Heart left ventricle (tissue), 16 donors: ENCODE data around the gene MUC15. TPM values are rescaled to one million over a fixed set of nuclear protein-coding genes. Genes with fewer than 3 reads are reported as not detected.

Experiments
- ATAC-seq, 4 donors: fragments of 200-7000 bp; cut with Tn5 transposase; one replicate each; pipeline ENCODE4 v1.9.1; 2020 to 2022; ENCODE audit warnings: moderate library complexity in 4 of 4, mild to moderate bottlenecking in 3 of 4, moderate number of reproducible peaks in 1 of 4
- DNase-seq, 5 donors: peaks; one replicate each; pipeline ENCODE4 v3.0.0-alpha.2; 2020
- H3K27ac ChIP-seq, 12 donors: fragments of 200-600 bp; sonication (generic) in 4 of 12; one replicate each; pipeline versions ENCODE4 v1.5.0 to v1.8.0; 2016 to 2022; ENCODE audit warnings: mild to moderate bottlenecking in 2 of 12
- H3K27me3 ChIP-seq, 9 donors: fragments of 200-600 bp; sonication (generic) in 2 of 9; one replicate each; pipeline versions ENCODE4 v1.5.1 to v1.8.0; 2016 to 2022; ENCODE audit warnings: mild to moderate bottlenecking in 3 of 9
- H3K36me3 ChIP-seq, 9 donors: fragments of 200-600 bp; sonication (generic) in 2 of 9; one replicate each; pipeline versions ENCODE4 v1.5.0 to v1.8.0; 2018 to 2022; ENCODE audit warnings: mild to moderate bottlenecking in 2 of 9
- H3K4me1 ChIP-seq, 12 donors: fragments of 200-600 bp; sonication (generic) in 4 of 12; one replicate each; pipeline versions ENCODE4 v1.5.0 to v1.8.0; 2016 to 2022; ENCODE audit warnings: mild to moderate bottlenecking in 3 of 12
- H3K4me3 ChIP-seq, 12 donors: fragments of 200-600 bp; sonication (generic) in 4 of 12; one replicate each; pipeline versions ENCODE4 v1.5.0 to v1.8.0; 2017 to 2022; ENCODE audit warnings: mild to moderate bottlenecking in 9 of 12, moderate library complexity in 4 of 12
- H3K9me3 ChIP-seq, 12 donors: fragments of 200-600 bp; sonication (generic) in 4 of 12; one replicate each; pipeline versions ENCODE4 v1.5.0 to v1.8.0; 2016 to 2022; ENCODE audit warnings: mild to moderate bottlenecking in 1 of 12
- POLR2A ChIP-seq, 2 donors: fragments of 450-650 bp; IDR thresholded peaks; one replicate each; pipeline ENCODE4 v1.6.1; 2017; ENCODE audit warnings: antibody characterized with exemption in 2 of 2, mild to moderate bottlenecking in 2 of 2, moderate library complexity in 2 of 2
- WGBS, 4 donors: extraction: QIAGEN DNeasy Blood & Tissue Kit in 2 of 4; methylation state at CpG; one replicate each; pipeline versions ENCODE4 v1.1.5 to v1.1.7; 2013 to 2018; 5-methylcytosine and 5-hydroxymethylcytosine counted together
- intact Hi-C, 10 donors: fragments of 100-400 bp; cut with DNase I; formaldehyde crosslinking; loops; one replicate each; pipeline versions ENCODE4 v1.11.1 to v1.14.2; 2022
- polyA plus RNA-seq, 2 donors: library from polyadenylated mRNA; stranded (reverse); fragments of 200-250 nt; gene quantifications; one replicate each; pipeline ENCODE4 v1.2.3, GENCODE V29; 2013
- total RNA-seq, 9 donors: library from RNA; depleted of rRNA in 2 of 9; stranded (reverse); fragments of >200 nt in 2 of 9; fragmentation: NEBNext Ultra II Directional in 3 of 9; extraction: Animal tissue kit (Norgen Biotek cat#: 25700) in 3 of 9; gene quantifications; one replicate each; pipeline versions ENCODE4 v1.1.0 to v1.2.4, GENCODE V29; 2016 to 2023
- TF ChIP-seq, protein P1 (sequence below), 12 donors: fragments of 200-600 bp; sonication (generic) in 4 of 12; IDR thresholded peaks; one replicate each; pipeline versions ENCODE4 v1.5.0 to v1.8.0; 2018 to 2022; ENCODE audit warnings: antibody characterized with exemption in 12 of 12, mild to moderate bottlenecking in 5 of 12
- donor health status: ischemic (EF 13 %, LVEDD 7.1; RV severe dilation, severe dysfunction).
- donor health status: healthy with polysubstance abuse.
- donor health status: DM: no; HTN: yes; CAD: no.
- donor health status: DM: no; HTN: no; CAD: no.
- donor health status: ischemic (EF 25% LVEDD 6.9; RV normal size, moderate dysfunction).
- donor health status: ischemic (EF 25% LVEDD 5.7; RV mildly dilated, moderate dysfunction).
- donor health status: healthy.
- donor health status: DM: yes; HTN: yes; CAD: no.
- donor health status: ischemic (EF 35%, LVEDD 5.7; RV mildly dilated, moderate dysfunction).
- donor health status: nonischemic (EF 11% LVEDD 7.7; RV severe dilation, severe dysfunction).
- donor health status: DM: yes; HTN: yes; CAD: no.
- donor health status: PGD.
- donor health status: ischemic (EF 29% LVEDD 5.4; RV normal size, mild dysfunction).
- donor health status: nonischemic (EF 23%, LVEDD 6.1; RV moderate dilation, normal function).

Gene MUC15
- total and polyA plus RNA-seq, 11 donors: not detected

DNA sequence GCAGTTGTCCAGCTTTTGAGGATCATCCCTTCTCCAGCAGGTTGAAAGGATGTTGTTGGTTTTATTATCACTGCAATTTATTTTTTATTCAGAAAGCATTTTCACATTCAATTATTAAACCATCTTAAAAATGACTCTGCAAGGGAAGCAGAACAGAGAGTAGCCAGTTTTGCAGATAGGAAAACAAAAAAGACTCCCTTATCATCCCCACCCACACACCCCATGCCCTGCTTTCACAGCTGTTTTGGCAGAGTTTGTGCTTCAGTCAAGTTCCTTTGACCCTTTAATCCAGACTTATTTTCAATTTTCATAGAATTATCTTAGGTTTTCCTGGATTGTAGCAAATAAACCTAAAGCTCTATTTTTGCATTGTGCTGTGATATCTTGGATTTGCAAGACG lies 44.4 kb downstream of the MUC15 start:
- DNase-seq (no peak), ATAC-seq (no peak)
- Histone ChIP-seq H3K4me1 (no peaks in the 10 kb centered on the region), H3K27me3 (no peaks in the 10 kb centered on the region), H3K9me3 (no peaks in the 10 kb centered on the region), H3K4me3 (no peak overlapping the region), H3K27ac (no peak overlapping the region), H3K36me3 (no peaks in the 10 kb centered on the region)
- TF ChIP-seq, protein P1, sequence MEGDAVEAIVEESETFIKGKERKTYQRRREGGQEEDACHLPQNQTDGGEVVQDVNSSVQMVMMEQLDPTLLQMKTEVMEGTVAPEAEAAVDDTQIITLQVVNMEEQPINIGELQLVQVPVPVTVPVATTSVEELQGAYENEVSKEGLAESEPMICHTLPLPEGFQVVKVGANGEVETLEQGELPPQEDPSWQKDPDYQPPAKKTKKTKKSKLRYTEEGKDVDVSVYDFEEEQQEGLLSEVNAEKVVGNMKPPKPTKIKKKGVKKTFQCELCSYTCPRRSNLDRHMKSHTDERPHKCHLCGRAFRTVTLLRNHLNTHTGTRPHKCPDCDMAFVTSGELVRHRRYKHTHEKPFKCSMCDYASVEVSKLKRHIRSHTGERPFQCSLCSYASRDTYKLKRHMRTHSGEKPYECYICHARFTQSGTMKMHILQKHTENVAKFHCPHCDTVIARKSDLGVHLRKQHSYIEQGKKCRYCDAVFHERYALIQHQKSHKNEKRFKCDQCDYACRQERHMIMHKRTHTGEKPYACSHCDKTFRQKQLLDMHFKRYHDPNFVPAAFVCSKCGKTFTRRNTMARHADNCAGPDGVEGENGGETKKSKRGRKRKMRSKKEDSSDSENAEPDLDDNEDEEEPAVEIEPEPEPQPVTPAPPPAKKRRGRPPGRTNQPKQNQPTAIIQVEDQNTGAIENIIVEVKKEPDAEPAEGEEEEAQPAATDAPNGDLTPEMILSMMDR (IDR thresholded peaks at IDR 0.05): no peak
- no peak for TF ChIP-seq POLR2A (IDR thresholded peaks at IDR 0.05)
- 29 to 37% (median 36%) methylated on average over 1 of the region's 1 CpG for WGBS, 4 donors
- intact Hi-C loops: no loop called here

DNA sequence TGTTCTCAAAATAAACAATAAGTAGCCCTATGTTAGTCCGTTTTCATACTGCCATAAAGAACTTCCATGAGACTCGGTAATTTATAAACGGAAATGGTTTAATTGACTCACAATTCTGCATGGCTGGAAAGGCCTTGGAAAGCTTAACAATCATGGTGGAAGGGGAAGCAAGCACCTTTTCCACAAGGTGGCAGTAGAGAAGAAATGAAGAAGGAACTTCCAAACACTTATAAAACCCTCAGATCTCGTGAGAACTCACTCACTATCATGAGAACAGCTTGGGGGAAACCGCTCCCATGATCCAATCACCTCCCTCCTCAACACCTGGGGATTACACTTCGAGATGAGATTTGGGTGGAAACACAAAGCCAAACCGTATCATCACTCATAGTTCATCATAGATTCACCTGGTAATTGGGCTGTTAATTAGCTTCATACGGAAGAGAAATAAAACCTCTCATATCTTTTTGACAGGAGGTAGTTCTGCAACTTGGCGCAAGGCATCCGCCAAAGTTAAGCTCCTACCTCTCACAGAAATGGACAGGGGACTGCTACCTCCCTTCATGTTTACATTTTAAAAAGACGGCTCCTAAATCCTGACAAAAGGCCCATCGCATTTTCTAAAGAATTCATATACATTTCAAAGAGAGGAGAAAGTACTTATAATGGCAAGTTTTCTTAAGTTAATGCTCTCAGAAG lies 49.0 kb downstream of the MUC15 start:
- WGBS, 4 donors: 56 to 63% (median 61%) methylated on average over 12 of the region's 12 CpGs
- TF ChIP-seq, protein P1 (IDR thresholded peaks at IDR 0.05): no peak
- TF ChIP-seq POLR2A (IDR thresholded peaks at IDR 0.05): no peak
- DNase-seq: no peak
- Histone ChIP-seq H3K36me3 (no peaks in the 10 kb centered on the region), H3K9me3 (no peaks in the 10 kb centered on the region), H3K4me1 (no peaks in the 10 kb centered on the region), H3K27me3 (no peaks in the 10 kb centered on the region), H3K4me3 (no peak overlapping the region), H3K27ac (no peak overlapping the region)
- intact Hi-C loops: no loop called here
- ATAC-seq: no peak

DNA sequence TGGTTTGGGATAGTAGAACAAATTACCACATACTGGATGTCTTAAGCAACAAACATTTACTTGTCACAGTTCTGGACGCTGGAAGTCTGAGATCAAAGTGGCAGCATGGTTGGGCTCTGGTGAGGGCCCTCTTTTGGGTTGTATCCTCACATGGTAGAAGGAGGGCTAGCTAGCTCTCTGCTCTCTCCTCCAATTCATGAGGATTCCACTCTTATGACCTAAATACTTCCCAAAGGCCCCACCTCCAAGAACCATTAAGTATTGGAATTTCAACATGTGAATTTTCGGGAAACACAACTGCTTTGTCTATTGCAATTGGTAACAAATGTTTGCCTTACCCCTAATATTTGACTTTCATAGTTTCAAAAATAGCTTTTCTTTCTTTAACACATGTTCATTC lies 52.6 kb downstream of the MUC15 start:
- intact Hi-C loops: no loop called here
- TF ChIP-seq POLR2A (IDR thresholded peaks at IDR 0.05): no peak
- TF ChIP-seq, protein P1 (IDR thresholded peaks at IDR 0.05): no peak
- Histone ChIP-seq H3K9me3 (no peaks in the 10 kb centered on the region), H3K4me1 (no peaks in the 10 kb centered on the region), H3K27me3 (no peaks in the 10 kb centered on the region), H3K4me3 (no peak overlapping the region), H3K36me3 (no peaks in the 10 kb centered on the region), H3K27ac (no peak overlapping the region)
- no peak for DNase-seq
- 73 to 83% (median 77%) methylated on average over 2 of the region's 2 CpGs for WGBS, 4 donors
- ATAC-seq: no peak

DNA sequence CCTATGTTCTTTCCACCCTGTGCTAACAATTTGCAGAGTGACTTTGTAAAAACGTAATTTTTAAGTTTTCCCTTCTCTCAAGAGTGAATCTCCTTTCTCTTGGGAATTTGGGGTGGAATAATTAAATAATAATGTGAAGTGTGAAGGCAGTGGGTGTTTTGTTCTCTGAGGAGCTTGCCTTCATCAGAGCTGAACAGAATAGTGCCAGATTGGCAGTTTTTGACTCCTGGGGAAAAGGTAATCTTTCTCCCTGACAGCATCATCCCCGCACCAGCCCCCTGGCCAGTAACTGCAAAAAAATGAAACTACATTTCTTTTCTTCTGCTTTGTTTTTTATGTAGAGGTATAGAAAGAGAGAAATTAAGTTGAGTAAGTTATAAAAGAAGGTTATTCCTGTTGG lies 59.9 kb downstream of the MUC15 start:
- no peaks in the 10 kb centered on the region for H3K9me3 ChIP-seq

More for the DNA sequence above, 59.9 kb downstream of the MUC15 start:
- DNase-seq (no peak), ATAC-seq (no peak)
- TF ChIP-seq, protein P1 (IDR thresholded peaks at IDR 0.05): no peak
- no peak for TF ChIP-seq POLR2A (IDR thresholded peaks at IDR 0.05)
- Histone ChIP-seq H3K4me3 (no peak overlapping the region), H3K27ac (no peak overlapping the region), H3K36me3 (no peaks in the 10 kb centered on the region), H3K4me1 (no peaks in the 10 kb centered on the region), H3K27me3 (no peaks in the 10 kb centered on the region)
- intact Hi-C loops: no loop called here
- WGBS, 4 donors: 57 to 69% (median 61%) methylated on average over 2 of the region's 2 CpGs
